NK-92 treated with Interleukin-12 subunit alpha and Interleukin-12 subunit beta, amount 100 ng/mL, for 24 hours (cell line): ENCODE results near the gene MRPS34.

Source experiments
- DNase-seq: peaks from one replicate; lab custom pipeline; 2025; lab: John Stamatoyannopoulos, UW

MRPS34 gene

GRCh38 chr16:1769402-1770300 is 3.3 kb downstream of the MRPS34 start:
- DNase-seq: no peak

GRCh38 chr16:1768767-1769401 is 4.0 kb downstream of the MRPS34 start:
- no peak for DNase-seq

- no peak for DNase-seq
Measured at GRCh38 chr16:1768061-1768766, 4.7 kb downstream of the MRPS34 start.

- DNase-seq: no peak
Measured at GRCh38 chr16:1767116-1767994, 5.6 kb downstream of the MRPS34 start.

DNA sequence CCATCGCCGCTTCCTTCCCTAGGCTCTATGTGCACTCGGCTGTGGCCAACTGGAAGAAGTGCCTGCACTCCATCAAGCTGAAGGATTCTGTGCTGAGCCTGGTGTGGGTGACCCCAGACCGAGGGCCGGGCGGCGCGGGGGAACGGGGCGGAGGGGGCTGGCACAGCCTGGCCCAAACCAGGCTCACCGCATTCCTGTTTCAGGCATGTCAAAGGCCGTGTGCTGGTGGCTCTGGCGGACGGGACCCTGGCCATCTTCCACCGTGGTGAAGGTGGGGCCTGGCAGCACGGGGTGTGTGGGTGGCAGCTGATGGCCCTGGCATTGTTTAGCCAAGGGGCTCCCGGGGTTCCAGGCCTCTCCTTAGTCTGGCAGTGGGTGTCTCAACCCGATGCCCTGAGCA is 6.2 kb downstream of the MRPS34 start:
- DNase-seq: no peak

DNA sequence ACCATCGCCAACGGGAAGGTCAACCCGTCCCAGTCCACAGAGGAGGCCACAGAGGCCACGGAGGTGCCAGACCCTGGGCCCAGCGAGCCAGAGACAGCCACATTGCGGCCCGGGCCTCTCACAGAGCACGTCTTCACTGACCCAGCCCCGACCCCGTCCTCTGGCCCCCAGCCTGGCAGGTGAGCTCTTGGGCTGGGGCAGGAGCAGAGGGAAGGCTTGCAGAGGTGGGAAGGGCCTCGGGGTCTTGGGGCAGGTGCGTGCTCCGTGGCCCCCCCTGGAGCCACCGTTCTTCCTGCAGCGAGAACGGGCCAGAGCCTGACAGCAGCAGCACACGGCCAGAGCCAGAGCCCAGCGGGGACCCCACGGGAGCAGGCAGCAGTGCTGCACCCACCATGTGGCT is 6.7 kb downstream of the MRPS34 start:
- DNase-seq: no peak

- no peak for DNase-seq
Measured at GRCh38 chr16:1765826-1766225, 7.1 kb downstream of the MRPS34 start.

- no peak for DNase-seq
Measured at GRCh38 chr16:1764971-1765370, 8.0 kb downstream of the MRPS34 start.

DNA sequence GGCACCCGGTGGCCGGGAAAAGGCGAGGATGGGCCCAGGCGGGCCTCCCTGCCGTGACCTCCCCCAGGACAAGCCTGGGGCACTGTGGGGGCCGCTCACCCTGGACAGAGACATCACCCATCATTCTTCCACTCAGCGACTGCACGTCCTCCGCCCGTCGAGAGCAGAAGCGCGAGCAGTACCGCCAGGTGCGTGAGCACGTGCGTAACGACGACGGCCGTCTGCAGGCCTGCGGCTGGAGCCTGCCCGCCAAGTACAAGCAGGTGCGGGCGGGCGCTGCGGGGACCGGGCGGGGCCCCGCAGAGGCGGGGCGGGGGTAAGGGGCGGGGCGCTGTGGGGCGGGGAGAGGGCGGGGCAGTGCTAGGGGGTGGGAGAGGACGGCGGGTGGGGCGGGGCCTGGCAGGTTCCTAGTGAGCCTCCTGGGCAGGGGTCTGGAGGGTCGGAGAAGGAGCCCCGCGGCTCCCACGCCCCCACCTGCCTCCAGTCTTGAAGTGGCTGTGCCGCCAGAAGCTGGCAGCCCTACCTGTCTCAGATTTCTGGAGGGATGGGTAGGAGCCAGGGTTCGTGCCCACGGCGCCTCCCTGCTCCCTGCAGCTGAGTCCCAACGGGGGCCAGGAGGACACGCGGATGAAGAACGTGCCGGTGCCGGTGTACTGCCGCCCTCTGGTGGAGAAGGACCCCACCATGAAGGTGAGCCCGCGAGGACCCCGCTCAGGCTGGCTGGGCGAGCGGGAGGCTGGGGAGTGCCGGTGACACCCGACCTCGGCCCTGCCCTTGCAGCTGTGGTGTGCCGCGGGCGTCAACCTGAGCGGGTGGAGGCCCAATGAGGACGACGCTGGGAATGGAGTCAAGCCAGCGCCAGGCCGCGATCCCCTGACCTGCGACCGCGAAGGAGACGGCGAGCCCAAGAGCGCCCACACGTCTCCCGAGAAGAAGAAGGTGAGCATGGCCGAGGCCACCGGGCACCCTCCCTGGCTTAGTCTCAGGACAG is 9.1 kb downstream of the MRPS34 start:
- no peak for DNase-seq

DNA sequence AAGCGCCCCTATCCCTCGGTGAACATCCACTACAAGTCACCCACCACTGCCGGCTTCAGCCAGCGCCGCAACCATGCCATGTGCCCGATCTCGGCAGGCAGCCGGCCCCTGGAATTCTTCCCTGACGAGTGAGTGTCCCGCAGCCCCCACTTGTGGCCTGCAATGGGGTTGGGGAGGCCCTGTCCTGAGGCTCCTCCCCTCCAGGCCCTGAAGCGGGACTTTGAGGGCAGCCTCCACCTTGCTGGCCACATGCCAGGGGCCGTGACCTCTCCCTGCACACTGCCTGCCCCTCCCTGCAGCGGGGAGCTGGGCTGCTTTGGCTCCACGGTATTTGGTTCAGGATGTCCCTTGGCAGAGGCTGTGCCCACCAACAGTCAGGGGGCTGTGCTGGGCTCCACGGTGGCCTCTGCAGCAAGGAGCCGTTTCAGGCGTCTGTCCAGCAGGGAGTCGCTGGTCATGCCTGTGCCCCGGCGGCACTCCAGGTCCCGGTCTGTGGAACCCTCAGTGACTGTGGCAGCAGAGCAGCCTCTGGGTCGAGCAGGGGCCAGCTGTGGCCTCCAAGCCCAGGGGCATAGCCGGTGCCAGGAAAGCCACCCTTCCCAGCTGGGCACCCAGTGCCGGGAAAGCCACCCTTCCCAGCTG is 9.9 kb downstream of the MRPS34 start:
- no peak for DNase-seq

DNA sequence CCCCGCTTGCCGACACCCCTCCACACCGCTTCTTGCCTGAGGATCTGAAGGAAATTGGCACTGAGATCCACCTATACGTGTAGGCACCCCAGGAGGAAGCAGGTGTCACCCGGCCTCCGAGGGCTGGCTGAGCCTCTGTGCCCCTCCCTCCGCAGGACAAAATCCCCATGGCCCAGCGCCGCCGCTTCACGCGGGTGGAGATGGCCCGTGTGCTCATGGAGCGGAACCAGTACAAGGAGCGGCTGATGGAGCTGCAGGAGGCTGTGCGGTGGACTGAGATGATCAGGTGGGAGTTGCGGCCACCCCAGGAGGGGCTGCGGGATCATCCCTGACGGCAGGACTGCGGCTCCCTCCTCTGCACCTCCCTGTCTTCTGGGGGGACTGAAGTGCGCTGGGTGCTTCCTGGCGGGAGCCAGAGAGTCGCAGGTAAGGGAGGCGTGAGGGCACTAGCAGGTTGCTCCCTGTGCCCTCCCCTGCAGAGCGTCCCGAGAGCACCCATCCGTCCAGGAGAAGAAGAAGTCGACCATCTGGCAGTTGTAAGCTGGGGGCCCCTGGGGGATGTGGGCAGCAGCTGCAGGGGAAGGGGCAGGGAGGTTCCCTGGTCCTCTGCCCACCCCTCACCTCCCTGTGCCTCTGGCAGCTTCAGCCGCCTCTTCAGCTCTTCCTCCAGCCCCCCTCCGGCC is 10.6 kb downstream of the MRPS34 start:
- DNase-seq: no peak

DNA sequence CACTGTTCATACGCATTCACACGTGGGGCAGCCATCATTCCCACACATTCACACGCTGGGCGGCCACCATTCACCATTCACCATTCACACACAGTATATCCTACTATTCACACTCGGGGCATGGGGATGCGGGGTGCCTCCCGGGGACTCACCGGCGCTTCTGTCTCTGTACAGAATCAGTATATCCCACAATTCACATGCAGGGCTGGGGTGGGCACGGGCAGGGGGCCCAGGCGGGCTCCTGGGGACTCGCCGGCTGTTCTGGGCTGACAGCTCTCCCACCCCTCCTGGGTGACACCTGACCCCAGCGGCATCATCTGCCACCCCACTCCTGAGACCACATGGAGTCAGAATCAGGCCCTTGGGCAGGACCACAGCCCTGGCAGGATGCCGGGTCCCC is 11.2 kb downstream of the MRPS34 start:
- DNase-seq: no peak

DNA sequence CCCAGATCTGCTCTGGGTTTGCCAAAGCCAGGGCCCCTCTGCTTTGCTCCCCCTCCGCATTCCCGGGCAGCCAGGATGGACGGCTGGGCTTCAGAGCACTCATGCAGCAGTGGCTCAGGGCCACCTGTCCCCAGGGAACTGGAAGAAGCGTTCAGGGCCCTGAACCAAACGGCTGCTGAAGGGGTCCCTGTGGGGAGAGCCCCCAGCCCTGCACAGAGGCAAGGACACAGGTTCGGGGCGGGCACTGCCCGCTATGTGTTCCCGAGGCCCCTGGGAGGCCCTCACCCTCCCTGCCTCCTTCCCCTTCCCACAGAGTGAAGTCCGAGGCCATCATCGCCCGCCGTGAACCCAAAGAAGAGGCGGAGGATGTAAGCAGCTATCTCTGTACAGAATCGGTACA is 12.0 kb downstream of the MRPS34 start:
- DNase-seq: no peak

GRCh38 chr16:1759511-1759910 is 13.4 kb downstream of the MRPS34 start:
- DNase-seq: no peak

- DNase-seq: no peak
Measured at GRCh38 chr16:1758923-1759322, 14.0 kb downstream of the MRPS34 start.

DNA sequence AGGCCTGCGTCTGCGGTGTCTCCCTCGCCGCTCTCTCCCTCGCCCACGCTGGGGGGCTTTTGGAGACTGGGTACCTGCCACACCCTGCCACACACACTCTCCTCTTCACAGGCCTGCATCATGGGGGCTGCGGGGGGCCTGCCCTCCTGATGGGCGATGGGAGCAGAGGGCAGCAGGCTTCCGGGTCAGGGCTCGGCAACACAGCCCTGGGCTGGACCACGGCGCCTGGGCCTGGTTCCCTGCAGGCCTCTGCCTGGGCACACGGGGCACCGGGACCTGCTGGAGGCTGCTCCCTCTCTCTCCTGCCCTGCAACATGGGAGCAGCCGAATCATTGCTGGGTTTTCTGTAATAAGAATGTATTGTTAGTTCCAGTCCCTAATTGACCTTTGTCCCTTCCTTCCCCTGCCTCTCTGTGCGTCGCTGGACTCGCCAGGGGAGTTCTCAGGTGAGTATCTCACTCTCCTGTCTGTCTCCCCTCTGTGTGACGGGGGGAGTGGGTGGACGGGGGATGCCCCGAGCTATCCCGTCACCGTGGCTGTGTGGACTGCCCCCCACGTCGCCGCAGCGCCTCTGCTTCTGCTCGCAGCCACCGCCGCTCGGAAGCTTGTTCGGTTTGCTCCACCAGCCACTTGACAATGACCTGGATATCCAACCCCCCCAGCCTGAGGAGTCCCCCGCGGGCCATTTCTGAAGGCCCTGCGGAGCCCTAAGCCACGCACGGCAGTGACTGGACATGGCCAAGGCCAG is 15.0 kb downstream of the MRPS34 start:
- no peak for DNase-seq

GRCh38 chr16:1754204-1754603 is 18.7 kb downstream of the MRPS34 start:
- DNase-seq: no peak

- DNase-seq: no peak
Measured at GRCh38 chr16:1752853-1753252, 20.1 kb downstream of the MRPS34 start.

GRCh38 chr16:1751946-1752345 is 21.0 kb downstream of the MRPS34 start:
- DNase-seq: no peak
